KMS-11 (cell line): Measurements from ENCODE around the gene ROS1.

ENCODE experiments used
- H2AFZ ChIP-seq: fragments of 200-600 bp; sonication (generic); 2 replicates; pipeline ENCODE4 v1.6.1; 2016; ENCODE audit warnings: antibody characterized with exemption, mixed run types, low read depth
- H3K27ac ChIP-seq: fragments of 200-600 bp; sonication (generic); 2 replicates; pipeline ENCODE4 v1.6.1; 2016; ENCODE audit warnings: mild to moderate bottlenecking, mixed run types
- H3K27me3 ChIP-seq: fragments of 200-600 bp; sonication (generic); 2 replicates; pipeline ENCODE4 v1.6.1; 2017; ENCODE audit warnings: mild to moderate bottlenecking, low read depth, mixed run types, moderate library complexity; ENCODE audit not compliant: insufficient read depth
- H3K36me3 ChIP-seq: fragments of 200-600 bp; sonication (generic); 2 replicates; pipeline ENCODE4 v1.6.1; 2017; ENCODE audit warnings: mild to moderate bottlenecking, mixed run types; ENCODE audit not compliant: insufficient read depth
- H3K4me1 ChIP-seq: fragments of 200-600 bp; sonication (generic); 2 replicates; pipeline ENCODE4 v1.6.1; 2016; ENCODE audit warnings: mild to moderate bottlenecking, low read depth, mixed run types; ENCODE audit not compliant: poor library complexity, severe bottlenecking
- H3K4me2 ChIP-seq: fragments of 200-600 bp; sonication (generic); 2 replicates; pipeline ENCODE4 v1.7.0; 2016; ENCODE audit warnings: mild to moderate bottlenecking, mixed run types
- H3K4me3 ChIP-seq: fragments of 200-600 bp; sonication (generic); IDR thresholded peaks from 2 replicates; pipeline ENCODE4 v1.6.1; 2017; ENCODE audit warnings: low read depth, low read length, mixed read lengths; ENCODE audit not compliant: insufficient read depth
- H3K79me2 ChIP-seq: fragments of 200-600 bp; sonication (generic); 2 replicates; pipeline ENCODE4 v1.6.1; 2016; ENCODE audit warnings: low read depth, mixed run types; ENCODE audit not compliant: insufficient read depth
- H3K9ac ChIP-seq: fragments of 200-600 bp; sonication (generic); 2 replicates; pipeline ENCODE4 v1.6.1; 2016; ENCODE audit warnings: mild to moderate bottlenecking, mixed run types
- H4K20me1 ChIP-seq: fragments of 200-600 bp; sonication (generic); 2 replicates; pipeline ENCODE4 v1.6.1; 2016; ENCODE audit warnings: mild to moderate bottlenecking, mixed run types; ENCODE audit not compliant: insufficient read depth
- CTCF ChIP-seq: fragments of 200-600 bp; sonication (generic); conservative IDR thresholded peaks from 2 replicates; pipeline ENCODE4 v1.6.1; 2017; ENCODE audit warnings: low read depth, mild to moderate bottlenecking, antibody characterized with exemption, low read length, moderate library complexity, mixed read lengths

ROS1 gene

GRCh38 chr6:117269638-117270054 lies 156.1 kb downstream of the ROS1 start:
- Histone ChIP-seq H3K27me3 (no peaks in the 10 kb centered on the region), H3K4me3 (no peak overlapping the region)

GRCh38 chr6:117268924-117269323 lies 156.8 kb downstream of the ROS1 start:
- Histone ChIP-seq H2AFZ (no peak overlapping the region), H4K20me1 (no peaks in the 10 kb centered on the region), H3K27me3 (no peaks in the 10 kb centered on the region), H3K4me3 (no peak overlapping the region), H3K4me1 (peaks cover 21% of the 10 kb centered on the region), H3K36me3 (no peaks in the 10 kb centered on the region), H3K9ac (no peak overlapping the region), H3K79me2 (no peaks in the 10 kb centered on the region), H3K27ac (no peak overlapping the region), H3K4me2 (no peak overlapping the region)
- TF ChIP-seq CTCF: no peak

More at GRCh38 chr6:117269638-117270054, 156.1 kb downstream of the ROS1 start:
- Histone ChIP-seq H2AFZ (no peak overlapping the region), H3K4me1 (peaks cover 21% of the 10 kb centered on the region), H3K27ac (no peak overlapping the region), H4K20me1 (no peaks in the 10 kb centered on the region), H3K79me2 (no peaks in the 10 kb centered on the region), H3K36me3 (no peaks in the 10 kb centered on the region), H3K4me2 (no peak overlapping the region), H3K9ac (no peak overlapping the region)
- no peak for TF ChIP-seq CTCF

GRCh38 chr6:117267766-117268534 lies 157.8 kb downstream of the ROS1 start:
- Histone ChIP-seq H3K79me2 (no peaks in the 10 kb centered on the region), H3K27me3 (no peaks in the 10 kb centered on the region), H3K4me3 (no peak overlapping the region), H3K4me1 (peaks cover 15% of the 10 kb centered on the region), H3K36me3 (no peaks in the 10 kb centered on the region), H4K20me1 (no peaks in the 10 kb centered on the region), H3K4me2 (no peak overlapping the region), H3K27ac (no peak overlapping the region), H2AFZ (no peak overlapping the region), H3K9ac (no peak overlapping the region)
- TF ChIP-seq CTCF: no peak

GRCh38 chr6:117267054-117267347 lies 158.7 kb downstream of the ROS1 start:
- H3K4me3 ChIP-seq: no peak overlapping the region
- H2AFZ ChIP-seq: no peak overlapping the region
- no peak for TF ChIP-seq CTCF
- H3K36me3 ChIP-seq: no peaks in the 10 kb centered on the region
- no peaks in the 10 kb centered on the region for H3K79me2 ChIP-seq
- H4K20me1 ChIP-seq: no peaks in the 10 kb centered on the region
- no peak overlapping the region for H3K27ac ChIP-seq
- no peak overlapping the region for H3K4me2 ChIP-seq
- peaks cover 6% of the 10 kb centered on the region for H3K4me1 ChIP-seq
- H3K9ac ChIP-seq: no peak overlapping the region
- H3K27me3 ChIP-seq: no peaks in the 10 kb centered on the region
